NCI-H748 treated with DMSO at 0.1 percent for 48 hours (cell line): ENCODE measurements around the gene TBC1D32.
"Not testable (repeated sequence)": the region's sequence is repeated elsewhere in the genome, so short reads cannot be mapped to it uniquely, and the experiment has no call there.

Experiments
- DNase-seq: peaks from one replicate; lab custom pipeline; 2025; lab: John Stamatoyannopoulos, UW

Gene TBC1D32

DNA sequence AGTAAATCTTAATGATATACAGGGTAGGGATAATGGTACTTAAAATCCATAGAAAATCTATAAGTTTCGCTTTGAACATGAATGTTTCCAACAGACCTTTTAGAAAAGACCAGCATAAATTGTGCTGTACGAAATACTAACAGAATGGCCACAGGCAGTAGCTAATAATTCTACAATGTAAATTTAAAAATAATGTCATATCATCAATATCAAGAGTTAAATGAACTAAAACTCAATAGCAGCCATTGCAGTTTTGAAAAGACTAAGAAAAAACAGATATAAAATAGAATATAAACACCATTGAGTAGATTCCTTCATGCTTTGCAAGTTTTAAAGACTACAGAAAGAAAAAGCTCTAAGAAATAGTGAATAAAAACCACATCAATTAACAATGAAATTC is 14.7 kb downstream of the TBC1D32 start:
- no peak for DNase-seq

DNA sequence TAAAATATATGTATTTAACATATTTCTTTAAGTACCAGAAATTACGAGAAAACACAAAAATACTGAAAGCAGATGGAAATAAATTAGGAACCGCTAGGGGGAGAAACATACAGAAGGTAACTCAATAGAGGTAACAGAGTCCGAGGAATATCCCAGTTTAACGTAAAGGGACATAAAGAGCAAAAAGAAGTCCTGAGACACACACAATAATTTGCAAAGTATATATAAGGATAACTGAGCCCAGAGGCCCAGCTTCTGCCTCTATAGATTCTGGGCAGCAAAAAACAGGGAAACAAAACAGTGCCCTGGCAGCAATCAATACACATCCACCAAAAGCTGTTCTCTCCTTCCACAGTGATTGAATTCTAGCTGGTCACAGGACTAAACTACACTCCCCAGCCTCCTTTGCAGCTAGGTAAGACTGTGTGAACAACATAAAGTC is 15.1 kb downstream of the TBC1D32 start:
- DNase-seq = no peak

DNA sequence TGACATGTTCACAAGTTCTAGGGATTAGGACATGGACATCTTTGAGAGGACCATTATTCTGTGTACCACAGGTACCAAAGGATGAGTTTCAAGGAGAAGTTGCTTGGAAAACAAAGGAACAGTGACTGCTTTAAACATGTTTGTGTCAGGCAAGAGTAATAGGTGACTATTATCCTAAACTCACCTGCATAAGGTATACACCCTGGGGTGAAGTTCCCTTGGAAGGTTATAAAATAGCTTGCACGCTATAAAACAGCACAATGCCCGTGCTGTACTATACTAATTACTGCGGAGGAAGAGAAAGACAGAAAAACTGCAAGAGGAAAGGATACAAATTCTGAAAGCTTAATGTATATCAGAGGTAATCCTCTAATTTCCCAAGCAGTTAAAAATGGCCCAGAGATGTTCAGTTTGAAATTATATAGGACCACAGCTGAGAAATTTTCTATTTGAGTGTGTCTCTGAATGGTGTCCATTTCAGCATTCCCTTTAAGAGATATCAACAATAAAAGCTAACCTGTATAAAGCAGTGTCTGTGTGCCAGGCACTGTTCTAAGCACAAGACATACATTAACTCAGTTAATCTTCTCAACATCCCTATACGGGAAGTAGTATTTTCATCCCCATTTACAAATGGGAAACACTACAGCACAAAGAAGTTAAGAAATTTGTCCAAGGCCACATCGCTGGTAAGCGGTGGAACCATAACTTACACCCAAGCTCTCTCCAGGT is 19.7 kb downstream of the TBC1D32 start:
- DNase-seq = no peak

DNA sequence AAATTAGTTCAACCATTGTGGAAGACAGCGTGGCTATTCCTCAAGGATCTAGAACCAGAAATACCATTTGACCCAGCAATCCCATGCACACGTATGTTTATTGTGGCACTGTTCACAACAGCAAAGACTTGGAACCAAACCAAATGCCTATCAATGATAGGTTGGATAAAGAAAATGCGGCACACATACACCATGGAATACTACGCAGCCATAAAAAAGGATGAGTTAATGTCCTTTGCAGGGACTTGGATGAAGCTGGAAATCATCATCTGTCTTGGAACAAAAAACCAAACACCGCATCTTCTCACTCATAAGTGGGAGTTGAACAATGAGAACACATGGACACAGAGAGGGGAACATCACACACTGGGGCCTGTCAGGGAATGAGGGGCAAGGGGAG is 22.5 kb downstream of the TBC1D32 start:
- DNase-seq = not testable (repeated sequence)

DNA sequence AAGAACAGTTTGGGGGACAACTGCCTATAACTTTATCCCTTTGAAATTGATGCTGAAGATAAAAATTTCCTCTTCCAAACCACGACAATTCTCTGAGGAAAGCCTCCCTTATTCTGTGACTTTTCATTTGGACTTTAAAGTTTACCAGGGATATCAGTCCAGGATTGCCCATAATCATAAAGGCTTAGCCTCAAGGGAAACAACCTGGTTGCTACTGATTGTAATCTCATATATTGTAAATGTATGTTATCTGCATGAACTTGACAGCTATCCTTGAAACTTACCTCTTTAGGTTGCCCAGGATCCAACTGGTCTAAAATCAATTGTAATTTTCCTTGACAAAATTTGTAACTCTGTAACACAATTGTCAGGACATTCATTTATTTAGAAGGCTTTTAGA is 23.8 kb downstream of the TBC1D32 start:
- no peak for DNase-seq

DNA sequence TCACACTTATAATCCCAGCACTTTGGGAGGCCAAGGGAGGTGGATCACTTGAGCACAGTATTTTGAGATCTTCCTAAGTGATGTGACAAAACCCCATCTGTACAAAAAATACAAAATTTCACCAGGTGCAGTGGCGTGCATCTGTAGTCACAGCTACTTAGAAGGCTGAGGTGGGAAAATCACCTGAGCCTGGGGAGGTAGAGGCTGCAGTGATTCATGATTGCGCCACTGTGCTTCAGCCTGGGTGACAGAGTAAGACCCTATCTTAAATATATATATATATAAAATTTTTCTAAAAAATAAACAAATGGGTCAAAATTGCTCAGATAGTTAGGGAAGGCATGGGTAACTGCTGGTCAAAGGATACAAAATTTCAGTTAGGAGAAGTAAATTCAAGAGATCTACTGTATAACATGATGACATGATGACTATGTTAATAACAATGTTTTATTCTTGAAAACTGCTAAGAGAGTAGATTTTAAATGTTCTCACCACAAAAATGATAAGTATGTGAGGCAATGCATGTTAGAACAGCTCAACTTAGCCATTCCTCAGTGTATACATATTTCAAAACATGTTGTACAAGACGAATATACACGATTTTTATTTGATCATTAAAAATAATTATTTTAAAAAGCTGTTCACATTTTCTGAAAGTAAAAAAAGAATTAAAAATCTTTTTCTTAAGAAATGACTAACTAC is 24.4 kb downstream of the TBC1D32 start:
- DNase-seq = no peak

DNA sequence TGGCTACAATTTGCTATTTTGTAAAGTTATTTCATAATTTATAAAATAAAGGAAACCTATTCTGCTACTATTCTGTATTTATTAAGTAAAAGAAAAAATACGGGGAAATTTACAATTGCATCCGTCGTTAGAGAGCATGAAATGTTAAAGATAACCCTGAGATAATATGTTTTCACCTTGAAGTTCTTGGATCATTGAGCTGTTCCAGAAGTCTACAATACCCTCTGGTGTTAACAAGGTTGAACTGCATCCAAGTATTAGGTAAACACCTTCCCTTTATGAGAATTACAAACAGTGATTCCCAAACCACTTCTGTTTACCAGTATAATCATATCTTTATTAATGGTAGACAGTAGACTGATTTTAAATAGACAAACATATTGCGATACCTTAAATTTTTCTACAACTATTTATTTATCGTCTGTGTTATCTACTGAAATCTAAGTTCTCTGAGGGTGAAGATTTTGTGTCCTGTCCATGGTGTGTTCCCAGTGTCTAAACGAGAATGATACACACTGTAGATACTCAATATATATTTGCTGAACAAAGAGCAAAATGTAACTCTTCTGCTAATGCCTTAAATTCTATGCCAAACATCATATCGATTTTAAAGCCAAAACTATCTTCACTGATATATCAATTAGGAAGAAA is 28.2 kb downstream of the TBC1D32 start:
- peak; percentile 13 for DNase-seq

DNA sequence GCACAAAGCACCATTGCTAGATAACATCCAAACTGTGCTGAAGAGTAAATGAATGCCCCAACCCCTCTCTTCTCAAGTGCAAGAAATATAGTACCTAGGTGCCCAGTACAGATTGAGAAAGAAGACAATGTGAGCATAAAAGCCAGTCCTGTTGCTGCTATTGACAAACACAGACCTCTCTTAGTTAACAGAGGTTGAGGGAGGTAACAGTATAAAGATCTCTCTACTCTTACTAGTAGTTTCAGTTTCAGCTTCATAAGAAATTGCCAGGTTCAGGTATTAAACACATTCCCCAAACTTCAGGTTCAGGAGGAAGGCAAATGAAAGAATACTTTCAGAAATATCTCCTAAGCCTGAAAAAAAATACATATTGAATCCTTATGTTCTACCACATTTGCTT is 31.4 kb downstream of the TBC1D32 start:
- DNase-seq = no peak

DNA sequence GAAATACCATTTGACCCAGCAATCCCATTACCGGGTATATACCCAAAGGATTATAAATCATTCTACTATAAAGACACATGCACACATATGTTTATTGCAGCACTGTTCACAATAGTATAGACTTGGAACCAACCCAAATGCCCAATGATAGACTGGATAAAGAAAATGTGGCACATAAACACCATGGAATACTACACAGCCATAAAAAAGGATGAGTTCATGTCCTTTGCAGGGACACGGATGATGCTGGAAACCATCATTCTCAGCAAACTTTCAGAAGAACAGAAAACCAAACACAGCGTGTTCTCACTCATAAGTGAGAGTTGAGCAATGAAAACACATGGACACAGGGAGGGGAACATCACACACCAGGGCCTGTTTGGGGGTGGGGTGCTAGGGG is 33.1 kb downstream of the TBC1D32 start:
- not testable (repeated sequence) for DNase-seq

DNA sequence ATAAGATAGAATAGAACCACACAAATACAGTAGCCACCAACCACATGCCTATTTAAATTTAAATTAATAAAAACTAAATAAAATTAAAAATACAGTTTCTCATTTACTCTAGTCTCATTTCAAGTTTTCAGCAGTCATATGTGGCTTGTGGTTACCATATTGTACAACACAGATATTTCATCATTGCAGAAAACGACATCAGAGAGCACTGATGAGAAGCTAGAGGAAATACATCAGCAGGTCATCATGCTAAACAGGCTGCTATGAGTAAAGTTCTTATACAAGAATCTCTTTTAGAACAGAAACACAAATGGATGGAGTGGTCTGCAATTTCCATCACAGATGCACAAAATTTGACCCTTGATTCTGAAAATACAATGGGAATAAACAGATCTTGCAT is 36.6 kb downstream of the TBC1D32 start:
- DNase-seq = no peak

DNA sequence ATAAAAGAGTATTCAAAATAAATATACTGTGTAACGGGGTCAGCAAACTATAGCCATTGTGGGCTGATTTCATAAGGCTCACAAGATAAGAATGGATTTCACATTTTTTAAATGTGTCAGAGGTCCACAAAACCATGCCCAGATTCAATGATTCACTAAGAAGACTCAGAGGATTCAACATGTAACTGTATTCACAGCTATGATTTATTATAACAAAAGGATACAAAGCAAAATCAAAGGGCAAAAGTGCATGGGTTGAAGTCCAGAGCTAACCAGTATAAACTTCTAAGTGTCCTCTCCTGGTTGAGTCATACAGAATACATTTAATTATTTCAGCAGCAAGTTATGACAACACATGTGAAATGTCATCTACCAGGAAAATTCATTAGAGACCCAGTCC is 49.2 kb downstream of the TBC1D32 start:
- DNase-seq = no peak

DNA sequence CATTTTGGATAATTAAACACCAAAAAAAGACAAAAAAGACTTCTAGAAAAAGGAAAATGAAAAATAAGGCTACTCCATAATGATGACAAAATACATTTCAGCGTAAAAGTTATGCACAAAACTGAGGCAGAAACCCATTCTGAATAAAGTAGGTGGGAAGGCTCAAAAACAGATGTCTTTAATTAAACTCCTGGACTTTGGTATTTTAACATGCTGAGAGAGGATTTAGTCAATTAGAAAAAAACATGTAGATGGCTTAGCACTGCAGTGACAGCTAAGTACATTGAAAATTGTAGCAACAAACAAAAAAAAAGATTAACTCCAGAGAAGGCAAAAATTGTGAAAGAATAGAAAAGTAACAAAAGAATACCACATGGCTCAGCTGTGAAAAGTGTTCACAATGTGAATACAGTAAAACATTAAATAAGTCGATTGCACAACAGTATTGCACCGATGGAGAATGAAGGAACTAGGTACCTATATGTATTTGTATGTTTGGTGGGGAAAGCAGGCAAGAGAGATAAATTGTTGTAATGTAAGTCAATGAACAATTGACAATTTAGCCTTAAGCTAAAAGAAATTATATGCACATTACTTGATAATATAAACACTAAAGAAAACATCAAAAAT is 59.5 kb downstream of the TBC1D32 start:
- no peak for DNase-seq

DNA sequence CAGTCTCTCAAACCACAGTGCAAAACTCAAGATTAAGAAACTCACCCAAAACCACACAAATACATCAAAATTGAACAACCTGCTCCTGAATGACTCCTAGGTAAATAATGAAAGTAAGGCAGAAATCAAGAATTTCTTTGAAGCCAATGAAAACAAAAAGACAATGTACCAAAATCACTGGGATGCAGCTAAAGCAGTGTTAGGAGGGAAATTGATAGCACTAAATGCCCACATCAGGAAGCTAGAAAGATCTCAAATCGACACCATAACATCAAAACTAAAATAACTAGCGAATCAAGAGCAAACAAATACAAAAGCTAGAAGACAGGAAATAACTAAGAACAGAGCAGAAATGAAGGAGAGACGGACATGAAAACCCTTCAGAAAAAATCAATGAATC is 70.5 kb downstream of the TBC1D32 start:
- DNase-seq = no peak

DNA sequence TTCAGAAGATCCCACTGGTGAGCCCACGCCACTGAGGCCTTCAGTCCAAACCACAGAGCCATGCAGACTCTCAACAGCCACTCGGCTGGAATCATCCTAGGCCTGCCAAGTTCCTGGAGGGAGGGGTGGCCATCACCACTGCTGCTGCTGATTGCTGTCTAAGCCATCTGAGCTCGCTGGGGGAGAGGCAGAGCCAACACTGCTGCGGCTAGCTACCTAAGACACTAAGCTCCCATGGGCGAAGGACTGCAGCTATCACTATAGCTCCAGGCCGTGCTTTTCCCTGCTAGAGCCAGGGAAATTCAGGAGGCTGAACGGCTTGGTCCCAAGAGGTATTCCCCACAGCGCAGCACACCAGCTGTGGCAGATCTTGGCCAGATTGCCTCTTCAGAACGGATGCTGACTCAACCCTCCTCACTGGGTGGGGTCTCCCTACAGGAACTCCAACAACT is 73.6 kb downstream of the TBC1D32 start:
- no peak for DNase-seq

DNA sequence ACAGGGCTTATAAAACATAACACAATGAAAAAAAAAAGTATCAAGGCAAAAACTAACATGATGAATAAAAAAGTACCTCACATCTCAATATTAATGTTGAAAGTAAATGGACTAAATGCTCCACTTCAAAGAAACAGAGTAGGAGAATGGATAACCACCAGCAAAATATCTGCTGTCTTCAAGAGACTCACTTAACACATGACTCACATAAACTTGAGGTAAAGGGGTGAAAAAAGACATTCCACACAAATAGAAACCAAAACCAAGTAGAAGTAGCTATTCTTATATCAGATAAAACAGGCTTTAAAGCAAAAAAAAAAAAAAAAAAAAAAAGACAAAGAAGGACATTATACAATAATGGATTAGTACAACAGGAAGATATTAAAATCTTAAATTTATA is 86.9 kb downstream of the TBC1D32 start:
- no peak for DNase-seq

DNA sequence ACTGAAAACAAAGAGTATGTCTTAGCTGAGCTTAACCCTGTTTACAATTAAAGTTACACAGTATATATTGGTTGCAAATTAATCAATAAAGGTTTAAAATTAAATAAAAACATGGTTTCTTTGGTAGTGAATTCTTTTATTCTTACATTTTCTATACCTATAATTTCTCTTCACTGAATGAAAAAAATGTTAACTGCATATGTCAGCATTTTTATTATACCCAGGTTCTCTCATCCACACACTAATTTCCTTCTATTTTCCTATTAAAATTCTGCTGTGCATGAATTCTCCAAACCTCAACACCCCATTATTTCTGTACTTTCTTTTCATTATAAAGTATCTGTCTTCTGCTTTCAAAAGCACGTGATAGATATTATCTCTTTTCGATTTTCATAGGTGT is 91.9 kb downstream of the TBC1D32 start:
- DNase-seq = no peak

DNA sequence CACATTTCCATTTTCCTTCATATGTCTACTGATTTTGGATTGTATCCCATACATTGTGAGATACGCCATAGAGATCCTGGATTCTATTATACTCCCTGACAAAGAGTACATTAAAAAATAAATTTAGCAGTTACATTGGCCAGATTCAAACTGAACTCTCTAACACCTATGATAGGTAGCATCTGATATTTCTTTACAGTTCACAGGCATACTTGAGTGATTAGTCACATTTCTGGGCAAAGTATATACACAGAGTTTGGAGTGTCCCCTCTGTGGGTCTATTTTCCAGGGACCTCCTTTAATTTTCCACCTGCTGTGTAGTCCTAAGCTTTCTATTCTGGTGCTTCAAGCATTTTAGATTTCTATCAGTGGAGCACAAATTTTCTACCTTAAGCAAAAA is 96.4 kb downstream of the TBC1D32 start:
- no peak for DNase-seq

DNA sequence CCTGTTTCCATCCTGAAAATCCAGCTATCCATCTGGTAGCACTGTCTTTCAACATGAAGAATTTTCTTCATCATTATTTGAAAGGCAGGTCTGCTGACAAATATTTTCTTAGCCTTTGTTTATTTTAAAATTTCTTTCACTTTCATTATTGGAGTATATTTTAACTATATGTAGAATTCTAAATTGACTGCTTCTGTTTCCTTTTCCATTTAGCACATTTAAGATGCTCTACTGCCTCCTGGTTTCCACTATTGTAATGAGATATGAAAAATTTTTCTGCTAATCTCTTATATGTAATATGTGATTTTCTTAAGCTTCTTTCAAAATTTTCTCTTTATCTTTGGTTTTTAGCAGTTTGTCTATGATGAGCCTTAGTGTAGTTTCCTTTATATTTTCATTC is 97.3 kb downstream of the TBC1D32 start:
- DNase-seq = no peak

DNA sequence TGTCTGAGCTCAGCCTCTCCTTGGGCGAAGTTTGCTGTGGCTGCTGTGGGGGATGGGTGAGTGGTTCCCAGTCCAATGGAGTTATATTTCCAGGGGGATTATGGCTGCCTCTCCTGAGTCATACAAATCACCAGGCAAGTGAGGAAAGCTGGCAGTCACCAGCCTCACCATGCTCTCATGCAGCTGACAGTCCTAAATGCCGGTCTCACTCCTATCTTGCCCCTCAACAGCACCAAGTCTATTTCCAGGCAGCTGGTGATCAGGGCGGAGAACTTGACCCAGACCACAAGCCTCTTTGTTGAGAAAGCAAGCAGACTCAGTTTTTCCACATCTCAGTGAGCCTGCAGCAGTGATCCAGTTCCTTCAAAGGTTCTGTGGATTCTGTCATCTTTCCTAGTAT is 98.9 kb downstream of the TBC1D32 start:
- no peak for DNase-seq

DNA sequence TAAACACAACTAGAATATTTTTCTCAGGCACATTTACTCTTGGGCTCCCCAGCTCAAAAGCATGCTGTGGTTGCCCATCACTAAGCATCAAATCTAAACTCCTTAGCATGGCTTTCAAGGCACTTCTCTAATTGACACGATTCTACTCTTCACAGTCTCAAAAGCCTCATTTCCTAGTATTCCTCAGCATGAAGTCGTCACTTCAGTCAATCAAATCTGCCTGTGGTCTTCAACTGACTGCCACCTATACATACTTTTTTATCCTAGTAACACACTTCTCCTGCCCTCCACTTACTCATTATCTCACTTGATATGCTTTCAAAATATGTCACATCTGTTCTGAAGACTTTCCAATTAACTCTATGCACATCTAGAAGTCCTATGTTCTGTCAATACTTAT is 110.3 kb downstream of the TBC1D32 start:
- DNase-seq = no peak

DNA sequence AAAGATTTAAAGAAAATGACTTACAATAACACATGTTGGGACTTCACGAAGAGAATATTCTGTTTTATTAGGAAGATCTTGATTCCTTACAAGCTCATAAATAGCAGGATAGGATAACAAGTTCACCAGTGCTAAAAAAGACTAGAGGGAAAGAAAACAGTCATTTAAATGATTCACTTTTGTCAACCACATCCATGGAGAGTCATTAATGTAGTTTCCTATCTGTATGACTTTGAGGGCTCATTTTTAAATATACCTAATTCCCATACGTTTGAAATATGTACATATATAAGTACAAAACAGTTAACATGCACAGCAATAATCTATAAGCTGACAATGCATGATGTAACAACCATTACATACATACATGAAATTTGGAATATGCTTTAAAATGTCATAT is 111.1 kb downstream of the TBC1D32 start:
- no peak for DNase-seq

DNA sequence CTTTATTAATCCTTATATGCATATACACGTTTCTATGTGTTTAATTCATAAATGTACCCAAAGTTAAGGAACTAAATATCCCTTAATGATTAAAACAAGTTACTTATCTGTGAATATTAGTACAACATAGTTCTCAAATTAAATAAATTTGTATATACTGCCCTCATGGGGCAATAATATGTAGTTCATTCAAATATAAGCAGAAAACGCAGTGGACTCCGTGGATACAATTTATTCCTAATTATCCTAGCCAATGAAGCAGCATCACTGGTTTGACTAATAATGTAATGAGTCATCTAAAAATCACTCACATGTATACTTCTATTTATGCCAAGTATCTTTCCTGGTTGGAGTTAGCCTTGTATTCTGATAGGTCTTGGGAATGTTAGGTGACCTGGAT is 111.6 kb downstream of the TBC1D32 start:
- DNase-seq = no peak

DNA sequence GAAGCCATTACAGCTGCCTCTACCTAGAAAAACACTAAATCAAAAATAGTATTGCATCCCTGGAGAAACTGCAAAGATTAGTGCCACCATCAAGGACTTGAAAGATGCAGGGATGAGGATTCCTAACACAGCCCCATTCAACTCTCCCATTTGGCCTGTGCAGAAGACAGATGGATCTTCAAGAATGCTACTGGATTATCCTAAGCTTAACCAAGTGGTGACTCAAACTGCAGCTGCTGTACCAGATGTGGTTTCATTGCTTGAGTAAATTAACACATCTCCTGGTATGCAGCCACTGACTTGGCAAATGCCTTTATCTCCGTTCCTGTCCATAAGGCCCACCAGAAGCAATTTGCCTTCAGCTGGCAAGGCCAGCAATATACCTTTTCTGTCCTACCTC is 117.4 kb downstream of the TBC1D32 start:
- DNase-seq = no peak
